Peyer's patch (tissue), 4 donors: ENCODE data around the gene CAMP. TPM values are rescaled to one million over a fixed set of nuclear protein-coding genes. Genes with fewer than 3 reads are reported as not detected.

ENCODE experiments used
- DNase-seq, 3 donors: peaks; one replicate each; pipeline ENCODE4 v3.0.0-alpha.2; 2017 to 2019
- H3K27ac ChIP-seq, 4 donors: fragments of 200-600 bp; sonication (generic); one replicate each; pipeline ENCODE4 v1.5.1; 2016 to 2019
- H3K27me3 ChIP-seq, 2 donors: fragments of 200-600 bp; sonication (generic); one replicate each; pipeline ENCODE4 v1.5.1; 2019
- H3K36me3 ChIP-seq, 3 donors: fragments of 200-600 bp; sonication (generic); one replicate each; pipeline ENCODE4 v1.5.1; 2016 to 2019
- H3K4me1 ChIP-seq, 4 donors: fragments of 200-600 bp; sonication (generic); one replicate each; pipeline ENCODE4 v1.5.1; 2016 to 2019
- H3K4me3 ChIP-seq, 4 donors: fragments of 200-600 bp; sonication (generic); 1 replicate in 3 of 4; 2 replicates in 1 of 4; pipeline ENCODE4 v1.5.1; 2016 to 2019; ENCODE audit warnings: mild to moderate bottlenecking in 1 of 4
- H3K9me3 ChIP-seq, 4 donors: fragments of 200-600 bp; sonication (generic); one replicate each; pipeline ENCODE4 v1.5.1; 2016 to 2019; ENCODE audit warnings: mild to moderate bottlenecking in 1 of 4
- CTCF ChIP-seq, 6 experiments: fragments of 450-650 bp in 4 of 6; fragments of 200-600 bp in 2 of 6; sonication (generic) in 1 of 6; IDR thresholded peaks; one replicate each; pipeline ENCODE4 v1.5.1; 2017 to 2019; ENCODE audit warnings: antibody characterized with exemption in 6 of 6, mild to moderate bottlenecking in 3 of 6, moderate library complexity in 1 of 6
- POLR2A ChIP-seq, 2 donors: fragments of 450-650 bp; IDR thresholded peaks; one replicate each; pipeline ENCODE4 v1.5.1; 2017; ENCODE audit warnings: antibody characterized with exemption in 2 of 2, mild to moderate bottlenecking in 2 of 2, moderate library complexity in 2 of 2
- total RNA-seq, 4 donors: library from RNA; depleted of rRNA; stranded (reverse); fragments of >200 nt; gene quantifications; one replicate each; pipeline ENCODE4 v1.1.0, GENCODE V29; 2016

The CAMP gene
- total RNA-seq, 4 donors from 2014 or later = not detected

GRCh38 chr3:48225587-48225986 lies 2.3 kb downstream of the CAMP start:
- TF ChIP-seq POLR2A (IDR thresholded peaks at IDR 0.05) = no peak
- no peak for TF ChIP-seq CTCF (IDR thresholded peaks at IDR 0.05)
- no peak for DNase-seq
- H3K27me3 ChIP-seq = no peaks in the 10 kb centered on the region
- peak overlapping the region in 1 of 4 donors; percentile 74 for H3K27ac ChIP-seq
- H3K4me3 ChIP-seq = no peak overlapping the region
- H3K36me3 ChIP-seq = no peaks in the 10 kb centered on the region
- peaks cover 0 to 16% (median 5%) of the 10 kb centered on the region in 4 donors for H3K4me1 ChIP-seq
- H3K9me3 ChIP-seq = no peaks in the 10 kb centered on the region

GRCh38 chr3:48226939-48227338 lies 3.6 kb downstream of the CAMP start:
- Histone ChIP-seq H3K9me3 (no peaks in the 10 kb centered on the region), H3K36me3 (no peaks in the 10 kb centered on the region), H3K27me3 (no peaks in the 10 kb centered on the region), H3K4me3 (no peak overlapping the region), H3K4me1 (peaks cover 0 to 18% (median 2%) of the 10 kb centered on the region in 4 donors), H3K27ac (peak overlapping the region in 1 of 4 donors; percentile 74)
- no peak for TF ChIP-seq POLR2A (IDR thresholded peaks at IDR 0.05)
- DNase-seq = peak in 2 of 3 donors; percentile 66 to 69

GRCh38 chr3:48232232-48232631 lies 8.9 kb downstream of the CAMP start:
- TF ChIP-seq CTCF (IDR thresholded peaks at IDR 0.05) (no peak), POLR2A (IDR thresholded peaks at IDR 0.05) (no peak)
- DNase-seq = no peak
- Histone ChIP-seq H3K36me3 (no peaks in the 10 kb centered on the region), H3K27ac (peak overlapping the region in 1 of 4 donors; percentile 13), H3K27me3 (no peaks in the 10 kb centered on the region), H3K4me3 (no peak overlapping the region), H3K9me3 (no peaks in the 10 kb centered on the region), H3K4me1 (peaks cover 0 to 14% (median 0%) of the 10 kb centered on the region in 4 donors)

GRCh38 chr3:48232734-48233133 lies 9.4 kb downstream of the CAMP start:
- DNase-seq = peak; percentile 34 to 87 (median 86)
- Histone ChIP-seq H3K27me3 (no peaks in the 10 kb centered on the region), H3K4me1 (peaks cover 0 to 14% (median 0%) of the 10 kb centered on the region in 4 donors), H3K9me3 (no peaks in the 10 kb centered on the region), H3K36me3 (no peaks in the 10 kb centered on the region), H3K4me3 (no peak overlapping the region), H3K27ac (peak overlapping the region in 1 of 4 donors; percentile 42)
- TF ChIP-seq CTCF (IDR thresholded peaks at IDR 0.05) (peak; percentile 4 to 47 (median 36)), POLR2A (IDR thresholded peaks at IDR 0.05) (no peak)

- no peaks in the 10 kb centered on the region for H3K9me3 ChIP-seq
- H3K27me3 ChIP-seq = no peaks in the 10 kb centered on the region
- H3K4me1 ChIP-seq = peaks cover 0 to 14% (median 0%) of the 10 kb centered on the region in 4 donors
- peak in 1 of 3 donors; percentile 2 for DNase-seq
- H3K27ac ChIP-seq = peak overlapping the region in 1 of 4 donors; percentile 42
- no peak for TF ChIP-seq POLR2A (IDR thresholded peaks at IDR 0.05)
- no peak for TF ChIP-seq CTCF (IDR thresholded peaks at IDR 0.05)
- H3K4me3 ChIP-seq = no peak overlapping the region
- H3K36me3 ChIP-seq = no peaks in the 10 kb centered on the region
These were observed 10.2 kb downstream of the CAMP start for GRCh38 chr3:48233542-48233941.

GRCh38 chr3:48236531-48236930 lies 13.2 kb downstream of the CAMP start:
- peaks cover 0 to 14% (median 0%) of the 10 kb centered on the region in 4 donors for H3K4me1 ChIP-seq
- no peaks in the 10 kb centered on the region for H3K27me3 ChIP-seq
- no peaks in the 10 kb centered on the region for H3K9me3 ChIP-seq
- H3K27ac ChIP-seq = no peak overlapping the region
- peak in 1 of 3 donors; percentile 26 for DNase-seq
- H3K36me3 ChIP-seq = no peaks in the 10 kb centered on the region
- TF ChIP-seq POLR2A (IDR thresholded peaks at IDR 0.05) = no peak
- TF ChIP-seq CTCF (IDR thresholded peaks at IDR 0.05) = no peak
- H3K4me3 ChIP-seq = no peak overlapping the region
